Smooth muscle cell (in vitro differentiated cells): Measurements from ENCODE around the gene ZFPL1. TPM values are rescaled to one million over a fixed set of nuclear protein-coding genes. Genes with fewer than 3 reads are reported as not detected.

ENCODE experiments used
- DNase-seq: peaks from one replicate; lab custom pipeline; 2025; ENCODE audit not compliant: unreplicated experiment; lab: John Stamatoyannopoulos, UW
- H2AFZ ChIP-seq: fragments of 200-600 bp; sonication (generic); 2 replicates; pipeline ENCODE4 v1.6.0; 2016; ENCODE audit warnings: antibody characterized with exemption, low read depth, mild to moderate bottlenecking
- H3F3A ChIP-seq: fragments of 200-600 bp; sonication (generic); 2 replicates; pipeline ENCODE4 v1.6.0; 2017; ENCODE audit warnings: antibody characterized with exemption, low read depth
- H3K27ac ChIP-seq: fragments of 200-600 bp; sonication (generic); 2 replicates; pipeline ENCODE4 v1.5.1; 2016; ENCODE audit warnings: low read depth, mild to moderate bottlenecking
- H3K27me3 ChIP-seq: fragments of 200-600 bp; sonication (generic); 2 replicates; pipeline ENCODE4 v1.6.1; 2016; ENCODE audit warnings: low read depth, mild to moderate bottlenecking
- H3K36me3 ChIP-seq: fragments of 200-600 bp; sonication (generic); 2 replicates; pipeline ENCODE4 v1.5.1; 2016; ENCODE audit warnings: low read depth
- H3K4me1 ChIP-seq: fragments of 200-600 bp; sonication (generic); 2 replicates; pipeline ENCODE4 v1.5.1; 2016; ENCODE audit warnings: low read depth
- H3K4me2 ChIP-seq: fragments of 200-600 bp; sonication (generic); 2 replicates; pipeline ENCODE4 v1.6.0; 2016; ENCODE audit warnings: mild to moderate bottlenecking
- H3K4me3 ChIP-seq: fragments of 200-600 bp; sonication (generic); 2 replicates; pipeline ENCODE4 v1.5.1; 2016; ENCODE audit warnings: mild to moderate bottlenecking
- H3K79me2 ChIP-seq: fragments of 200-600 bp; sonication (generic); 2 replicates; pipeline ENCODE4 v1.6.0; 2016; ENCODE audit warnings: low read depth, mild to moderate bottlenecking
- H3K9ac ChIP-seq: fragments of 200-600 bp; sonication (generic); 2 replicates; pipeline ENCODE4 v1.6.0; 2016; ENCODE audit warnings: low read depth
- H3K9me3 ChIP-seq: fragments of 200-600 bp; sonication (generic); replicated peaks from 2 replicates; pipeline ENCODE4 v1.5.1; 2016; ENCODE audit warnings: low read depth
- H4K20me1 ChIP-seq: fragments of 200-600 bp; sonication (generic); 2 replicates; pipeline ENCODE4 v1.6.0; 2016; ENCODE audit warnings: low read depth
- CTCF ChIP-seq: fragments of 200-600 bp; sonication (generic); IDR thresholded peaks from 2 replicates; pipeline ENCODE4 v1.5.1; 2017; ENCODE audit warnings: borderline replicate concordance, mild to moderate bottlenecking, antibody characterized with exemption; ENCODE audit not compliant: insufficient read depth, poor library complexity, severe bottlenecking
- WGBS: methylation state at CpG from one replicate; pipeline ENCODE4 v1.1.7; 2016; ENCODE audit warnings: low lambda C conversion rate; 5-methylcytosine and 5-hydroxymethylcytosine counted together
- polyA plus RNA-seq: library from polyadenylated mRNA; unstranded; fragments of >200 nt; fragmentation: Nextera tagmentation; extraction: Ambion mirVana; gene quantifications from 2 replicates; pipeline ENCODE4 v1.2.1, GENCODE V29; 2016
- total RNA-seq: library from RNA; depleted of rRNA; stranded (reverse); fragments of >200 nt; gene quantifications from 2 replicates; pipeline ENCODE4 v1.2.3, GENCODE V29; 2014

Gene ZFPL1
- total and polyA plus RNA-seq, 2 experiments from 2014 or later: 87.1 to 91.0 TPM

- 95% methylated on average over 9 of the region's 9 CpGs for WGBS
- no peak overlapping the region for H3K9ac ChIP-seq
- H3F3A ChIP-seq: no peaks in the 10 kb centered on the region
- H3K4me2 ChIP-seq: no peak overlapping the region
- H3K4me3 ChIP-seq: no peak overlapping the region
- H3K27me3 ChIP-seq: no peaks in the 10 kb centered on the region
- H3K79me2 ChIP-seq: peaks cover 19% of the 10 kb centered on the region
- no peaks in the 10 kb centered on the region for H4K20me1 ChIP-seq
- H3K4me1 ChIP-seq: peaks cover 8% of the 10 kb centered on the region
- TF ChIP-seq CTCF: no peak
- no peaks in the 10 kb centered on the region for H3K36me3 ChIP-seq
- H3K9me3 ChIP-seq: no peaks in the 10 kb centered on the region
- no peak overlapping the region for H2AFZ ChIP-seq
- H3K27ac ChIP-seq: no peak overlapping the region
- no peak for DNase-seq
These were observed 5.2 kb upstream of the ZFPL1 start for GRCh38 chr11:65078786-65079342.

- peak overlapping the region; percentile 82 for H3K4me2 ChIP-seq
- peaks cover 32% of the 10 kb centered on the region for H3K79me2 ChIP-seq
- WGBS: 7% methylated on average over 12 of the region's 13 CpGs
These were observed 738 bp upstream of the ZFPL1 start for GRCh38 chr11:65083134-65083833.

GRCh38 chr11:65084598-65085375 is 765 bp downstream of the ZFPL1 start:
- peak overlapping the region; percentile 92 for H3K27ac ChIP-seq
- peak overlapping the region; percentile 81 for H3K4me3 ChIP-seq
- H3K27me3 ChIP-seq: no peaks in the 10 kb centered on the region
- peak overlapping the region; percentile 94 for H3K9ac ChIP-seq
- H2AFZ ChIP-seq: no peak overlapping the region
- no peaks in the 10 kb centered on the region for H4K20me1 ChIP-seq
- peaks cover 28% of the 10 kb centered on the region for H3K79me2 ChIP-seq
- peak overlapping the region; percentile 96 for H3K4me2 ChIP-seq
- H3K9me3 ChIP-seq: no peaks in the 10 kb centered on the region
- no peaks in the 10 kb centered on the region for H3K36me3 ChIP-seq
- peaks cover 11% of the 10 kb centered on the region for H3K4me1 ChIP-seq
- TF ChIP-seq CTCF: no peak
- 55% methylated on average over 23 of the region's 23 CpGs for WGBS
- no peaks in the 10 kb centered on the region for H3F3A ChIP-seq
- DNase-seq: no peak

More at GRCh38 chr11:65083134-65083833, 738 bp upstream of the ZFPL1 start:
- DNase-seq: no peak
- Histone ChIP-seq H3K4me3 (peak overlapping the region; percentile 81), H2AFZ (peak overlapping the region; percentile 92), H3K27me3 (no peaks in the 10 kb centered on the region), H3K9ac (peak overlapping the region; percentile 94), H3K4me1 (peaks cover 11% of the 10 kb centered on the region), H3K36me3 (no peaks in the 10 kb centered on the region), H3K27ac (no peak overlapping the region), H3K9me3 (no peaks in the 10 kb centered on the region), H4K20me1 (no peaks in the 10 kb centered on the region), H3F3A (no peaks in the 10 kb centered on the region)
- TF ChIP-seq CTCF: no peak
